ENCODE results near the gene RCC1.

- no peak for TF ChIP-seq EZH2 (IDR thresholded peaks at IDR 0.05; ENCODE audit: insufficient read depth, poor library complexity, severe bottlenecking)
- no peak for TF ChIP-seq EZH2phosphoT487 (IDR thresholded peaks at IDR 0.05; ENCODE audit: insufficient read depth, low read depth)
Observed at GRCh38 chr1:28507646-28508434, 2.0 kb downstream of the RCC1 start.

Data from GM23248 (cell line).